ENCODE data around the gene HCK.

GRCh38 chr20:32113591-32114260 is 61.7 kb downstream of the HCK start:
- TF ChIP-seq CTCF (conservative IDR thresholded peaks at IDR 0.05) (no peak), ZFX (IDR thresholded peaks at IDR 0.05) (no peak)

Data from C4-2B (cell line).